NCI-H128 (cell line): ENCODE measurements around the gene IFNK.

Experiments used
- DNase-seq: peaks from one replicate; lab custom pipeline; 2025; ENCODE audit not compliant: unreplicated experiment; lab: John Stamatoyannopoulos, UW

The IFNK gene

DNA sequence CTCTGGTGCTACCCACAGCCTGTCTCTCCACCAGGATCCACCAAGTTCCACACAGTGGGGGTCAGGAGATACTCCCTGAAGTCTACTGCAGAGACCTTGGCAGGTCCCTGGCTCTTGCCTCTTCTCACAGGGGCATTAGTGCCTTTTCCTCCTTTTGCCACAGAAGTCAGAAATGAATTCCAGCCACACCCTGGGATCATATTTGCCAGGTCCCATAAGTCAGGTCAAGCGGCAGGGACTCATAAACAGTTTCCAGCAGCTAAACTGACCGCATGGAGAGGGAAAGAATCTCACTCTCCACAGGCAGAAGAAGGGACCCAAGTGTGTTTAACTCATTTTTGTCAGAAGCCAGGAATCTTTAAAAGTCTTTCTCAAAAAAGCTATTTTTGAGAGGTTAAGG lies 13.3 kb upstream of the IFNK start:
- no peak for DNase-seq

DNA sequence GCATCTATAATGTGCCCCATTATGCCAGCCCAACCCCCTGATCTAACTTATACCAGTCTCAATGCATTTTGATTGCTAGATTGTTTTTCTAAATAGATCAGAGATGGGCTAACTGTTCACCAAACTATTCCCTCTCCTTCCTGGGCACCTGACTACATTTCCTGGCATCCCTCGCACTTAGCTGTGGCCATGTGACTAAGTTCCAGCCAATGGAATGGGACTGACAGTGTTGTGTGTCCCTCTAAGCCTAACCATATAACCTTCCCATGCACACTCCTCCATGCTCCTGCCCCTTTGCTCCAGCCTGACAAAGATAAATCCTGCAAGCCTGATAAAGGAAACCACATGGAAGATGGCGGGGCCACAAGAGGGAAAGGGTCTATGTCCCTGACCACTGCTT lies 12.3 kb upstream of the IFNK start:
- DNase-seq = no peak

DNA sequence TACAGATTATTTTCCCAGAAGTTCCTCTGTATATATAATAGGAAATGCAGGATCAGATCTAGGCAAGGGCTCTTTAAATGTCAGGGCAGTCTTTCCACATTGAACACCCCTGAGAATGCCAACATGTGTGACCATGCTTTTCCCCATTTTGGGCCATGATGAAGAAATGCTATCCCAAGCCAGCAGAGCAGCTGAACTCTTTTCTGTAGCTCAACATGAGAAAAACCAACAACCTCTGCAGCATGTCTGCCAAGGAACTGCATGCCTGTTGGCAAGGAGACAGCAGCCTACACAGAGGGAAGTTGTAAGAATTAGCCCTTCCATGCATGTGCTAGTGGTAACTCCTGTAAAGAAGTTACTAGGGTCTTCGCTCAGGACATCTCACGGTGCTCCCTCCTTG lies 9.5 kb upstream of the IFNK start:
- DNase-seq = no peak

DNA sequence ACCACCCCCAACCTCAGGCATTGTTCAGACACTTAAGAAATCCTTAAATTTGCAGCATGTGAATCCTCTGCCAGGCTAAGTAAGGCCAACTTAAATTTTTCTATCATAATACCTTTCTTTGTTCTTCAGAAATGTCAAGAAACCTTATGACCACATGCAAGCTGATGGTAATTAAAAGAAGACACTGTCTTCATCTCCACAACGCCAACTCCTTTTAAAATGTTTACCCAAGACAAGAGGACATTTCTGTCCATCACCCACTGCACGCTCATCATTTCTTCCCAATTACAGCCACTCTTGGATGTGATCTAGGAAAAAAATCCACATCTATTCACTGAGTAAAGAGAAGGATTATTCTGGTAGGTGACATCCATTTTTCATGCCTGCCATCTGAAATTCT lies 6.1 kb upstream of the IFNK start:
- no peak for DNase-seq

DNA sequence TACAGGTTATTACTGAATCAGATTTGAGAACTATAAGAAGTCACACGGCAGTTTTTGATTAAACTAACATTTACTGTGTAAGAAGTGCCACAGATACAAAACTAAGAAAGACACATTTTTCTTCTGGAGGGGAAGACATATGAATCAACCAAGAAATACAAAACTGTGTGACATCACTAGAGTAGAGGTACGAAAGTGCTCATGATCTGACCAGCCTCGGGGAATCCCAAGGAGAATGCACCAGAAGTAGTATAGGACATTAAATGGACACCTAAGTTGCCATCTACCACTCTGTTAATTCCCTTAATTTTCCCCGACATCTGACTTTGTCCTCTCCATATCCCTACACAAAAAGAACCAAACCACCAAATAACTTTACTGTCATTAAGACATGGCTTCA lies 5.3 kb upstream of the IFNK start:
- DNase-seq = no peak

DNA sequence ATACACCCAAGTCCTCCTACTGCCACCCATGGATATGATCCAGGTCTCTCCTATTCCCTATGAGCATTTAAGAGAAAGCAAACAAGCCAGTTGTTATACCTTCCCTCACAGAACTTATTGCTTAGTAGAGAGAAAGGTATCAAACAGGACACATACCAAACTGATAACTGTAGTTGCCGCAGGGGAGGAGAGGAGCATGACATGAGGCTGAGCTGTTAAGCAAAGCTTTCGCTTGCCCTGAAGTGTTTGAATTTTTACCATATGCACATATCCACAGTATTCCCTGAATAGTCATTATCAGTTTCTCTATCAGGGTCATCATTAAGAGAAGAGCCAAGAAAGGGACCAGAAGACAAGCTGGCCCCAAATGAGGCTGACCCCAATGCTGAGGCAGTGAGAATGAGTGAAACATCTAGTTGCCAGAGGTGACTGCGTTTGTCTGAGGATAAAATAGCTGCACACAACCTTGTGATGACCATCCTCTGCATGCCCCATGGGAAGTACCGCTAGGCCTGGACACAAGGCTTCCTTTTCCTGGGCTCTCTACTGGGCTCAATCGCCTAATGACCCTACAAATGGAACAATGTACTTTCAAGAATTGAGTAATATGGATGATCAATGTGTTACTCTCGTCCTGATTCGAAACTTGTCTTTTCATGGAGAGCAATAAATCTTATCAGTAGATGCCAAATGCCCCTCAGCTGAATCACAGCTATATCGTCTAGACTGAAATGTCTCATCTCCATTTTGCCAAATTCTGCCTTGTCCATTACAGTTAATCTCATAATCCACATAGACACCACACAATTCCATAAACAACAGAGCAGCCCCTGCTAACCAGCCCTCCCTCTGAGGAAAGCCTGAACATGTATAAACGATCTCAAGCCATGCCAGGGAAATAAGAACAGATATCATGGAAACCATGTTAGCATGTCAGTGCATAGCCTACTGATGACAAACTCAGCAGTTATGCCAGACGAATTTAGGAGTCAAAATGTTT lies 4.3 kb upstream of the IFNK start:
- no peak for DNase-seq

DNA sequence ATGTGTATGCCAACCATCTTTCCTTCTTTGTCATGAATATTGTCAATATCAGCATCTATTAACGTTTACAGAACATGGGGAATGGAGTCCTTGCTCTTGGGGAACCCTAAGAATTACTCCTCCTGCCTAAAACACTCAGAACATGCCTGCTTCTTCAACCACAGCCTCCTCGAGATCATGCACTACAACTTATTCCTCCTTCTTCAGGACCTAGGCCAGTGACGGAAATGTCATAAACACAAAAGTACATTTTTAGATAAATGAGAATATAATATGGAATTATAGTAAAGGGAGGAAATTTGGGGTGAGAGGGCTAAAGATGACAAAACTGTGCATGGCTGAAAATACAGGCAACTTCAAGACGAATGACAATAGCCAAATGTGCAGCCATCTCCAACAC lies 3.1 kb upstream of the IFNK start:
- DNase-seq = no peak

DNA sequence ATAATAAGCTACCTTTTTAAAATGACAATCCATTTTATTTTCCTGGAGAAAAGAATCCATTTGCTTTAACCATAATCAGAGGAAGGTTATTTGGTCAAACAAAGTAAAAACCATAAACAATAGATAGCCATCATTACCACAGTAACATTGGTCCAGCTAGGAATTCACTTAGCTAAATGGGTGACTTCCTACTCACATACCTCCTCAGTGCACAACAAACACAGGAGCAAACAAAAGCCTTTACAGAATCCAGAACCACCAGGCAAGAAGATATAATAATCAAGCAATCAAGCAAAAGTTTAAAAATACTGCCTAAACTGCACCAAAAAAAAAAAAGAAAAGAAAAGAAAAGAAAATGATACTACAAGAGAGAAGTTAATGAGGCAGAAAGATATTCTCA lies 949 bp upstream of the IFNK start:
- DNase-seq = no peak

DNA sequence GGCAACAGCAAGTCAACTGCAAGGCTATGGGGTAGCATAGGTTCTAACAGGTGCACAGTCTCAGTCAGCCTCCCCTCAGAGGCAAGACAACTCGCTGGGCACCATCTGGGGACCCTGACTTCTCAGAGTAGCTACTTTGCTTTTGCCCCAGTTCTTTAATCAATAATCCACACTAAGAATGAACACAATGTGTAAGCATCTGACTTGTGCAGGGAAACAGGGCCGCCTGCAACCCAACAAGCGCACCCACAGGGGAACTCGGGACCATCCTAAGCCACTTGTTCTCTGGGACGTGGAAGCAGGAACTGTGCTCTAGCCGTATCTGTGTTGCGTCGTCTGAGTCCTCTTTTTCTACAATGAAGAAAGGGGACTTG lies 3.6 kb downstream of the IFNK start:
- no peak for DNase-seq

DNA sequence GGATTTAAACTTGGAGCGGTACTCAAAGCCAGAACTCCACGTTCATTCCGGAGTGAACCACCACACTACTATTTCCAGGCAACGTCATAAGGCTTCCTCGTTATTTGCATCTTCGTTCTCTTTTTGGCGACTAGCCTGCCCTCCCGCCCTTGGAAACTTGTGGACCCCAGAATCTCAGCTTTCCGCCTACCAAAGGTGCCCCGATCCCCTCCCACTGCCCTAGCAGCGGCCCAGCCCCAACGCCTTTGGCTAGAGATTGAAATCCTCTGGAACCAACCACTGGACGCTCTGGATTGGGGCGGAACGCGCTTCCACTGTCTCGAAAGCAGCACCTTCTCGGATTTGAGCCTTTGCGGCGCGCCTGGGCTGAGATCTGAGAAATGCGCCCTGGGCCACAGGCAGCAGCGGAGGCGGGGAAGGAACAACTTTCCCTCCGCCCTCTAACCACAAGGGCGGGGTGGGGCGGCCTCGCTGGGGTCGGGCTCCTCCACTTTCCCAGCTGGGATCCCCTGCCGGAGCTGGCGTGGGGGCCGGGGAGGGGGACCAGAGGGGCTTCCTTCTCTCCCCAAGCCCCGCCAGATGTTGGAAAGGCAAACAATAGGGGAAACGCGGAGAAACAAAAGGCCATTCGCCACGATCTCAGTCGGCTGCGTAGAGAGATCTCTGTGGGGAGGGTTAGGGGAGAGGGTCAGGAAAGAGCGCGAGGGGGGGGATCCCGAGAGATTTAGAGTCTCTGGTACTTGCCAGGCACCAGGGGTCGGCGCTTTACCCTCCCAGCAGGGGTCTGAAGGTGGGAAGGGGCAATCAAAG lies 4.2 kb downstream of the IFNK start:
- no peak for DNase-seq

DNA sequence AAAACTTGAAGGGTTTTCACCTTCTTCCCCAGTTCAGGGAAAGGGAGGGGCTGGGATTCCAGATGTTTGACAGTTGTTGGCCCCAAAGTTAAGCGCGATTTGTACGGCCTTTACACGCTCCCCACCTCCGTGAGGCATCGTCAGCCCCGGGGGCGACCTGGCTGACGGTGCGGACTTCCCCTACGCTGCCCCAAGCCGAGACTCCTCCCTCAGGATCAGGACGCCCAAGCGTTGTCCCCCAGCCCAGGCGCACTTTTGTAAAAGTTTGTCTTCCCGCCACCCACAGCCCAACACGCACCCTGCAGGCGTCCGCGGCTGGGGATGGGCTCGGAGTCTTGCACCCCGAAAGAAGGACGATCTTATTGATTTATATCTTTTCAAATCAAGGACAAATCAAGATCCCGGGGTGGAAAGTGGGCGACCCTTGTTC lies 4.8 kb downstream of the IFNK start:
- no peak for DNase-seq

DNA sequence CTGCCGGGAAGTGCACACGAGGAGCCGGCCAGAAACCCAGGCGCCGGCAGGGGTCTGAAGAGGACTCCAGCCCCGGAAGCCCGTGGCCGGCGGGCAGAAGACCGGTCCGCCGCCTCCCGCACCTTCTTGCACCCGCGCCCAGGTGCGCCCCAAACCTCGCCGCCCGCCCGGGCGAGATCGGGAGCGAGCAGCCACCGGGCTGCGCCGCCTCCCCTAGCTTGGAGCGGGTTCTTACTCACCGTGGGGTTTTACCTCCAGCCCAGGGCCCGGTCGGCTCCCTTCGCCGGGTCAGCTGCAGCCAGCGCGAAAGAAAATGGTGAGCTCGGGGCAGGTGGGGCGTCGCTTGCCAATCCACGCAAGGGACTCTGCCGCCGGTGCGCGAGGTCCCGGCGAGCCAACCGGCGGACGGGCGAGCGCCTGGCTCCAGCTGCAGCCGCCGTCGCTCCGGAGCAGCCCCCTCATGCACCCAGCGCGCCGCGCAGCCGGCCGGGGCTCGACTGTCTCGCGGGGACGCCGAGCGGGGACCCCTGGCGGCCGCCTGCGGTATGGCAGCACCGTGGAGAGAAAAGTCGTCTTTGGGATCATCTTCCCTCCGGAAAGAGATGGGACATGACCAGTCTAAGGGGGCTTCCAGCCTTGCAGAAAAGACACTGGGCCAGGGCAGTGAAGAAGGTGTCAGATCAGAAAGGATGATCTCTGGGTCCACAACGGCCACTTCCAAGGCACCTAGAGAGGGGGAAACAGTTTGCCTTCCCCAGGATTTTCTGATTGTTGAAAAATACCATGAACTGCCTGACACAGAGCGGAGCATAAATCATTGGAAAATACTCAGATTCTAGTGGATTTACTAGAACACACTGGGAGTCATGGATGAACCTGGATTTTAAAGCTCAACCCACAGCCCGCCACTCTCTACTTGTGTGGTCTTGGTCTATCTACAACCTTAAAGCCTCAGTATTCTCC lies 5.5 kb downstream of the IFNK start, which contains the start of gene MOB3B:
Gene MOB3B, minus strand, starts transcription at position 499 of the 963 bp plus-strand sequence. CDS start 74,264 bp downstream, outside the sequence.
- no peak for DNase-seq

DNA sequence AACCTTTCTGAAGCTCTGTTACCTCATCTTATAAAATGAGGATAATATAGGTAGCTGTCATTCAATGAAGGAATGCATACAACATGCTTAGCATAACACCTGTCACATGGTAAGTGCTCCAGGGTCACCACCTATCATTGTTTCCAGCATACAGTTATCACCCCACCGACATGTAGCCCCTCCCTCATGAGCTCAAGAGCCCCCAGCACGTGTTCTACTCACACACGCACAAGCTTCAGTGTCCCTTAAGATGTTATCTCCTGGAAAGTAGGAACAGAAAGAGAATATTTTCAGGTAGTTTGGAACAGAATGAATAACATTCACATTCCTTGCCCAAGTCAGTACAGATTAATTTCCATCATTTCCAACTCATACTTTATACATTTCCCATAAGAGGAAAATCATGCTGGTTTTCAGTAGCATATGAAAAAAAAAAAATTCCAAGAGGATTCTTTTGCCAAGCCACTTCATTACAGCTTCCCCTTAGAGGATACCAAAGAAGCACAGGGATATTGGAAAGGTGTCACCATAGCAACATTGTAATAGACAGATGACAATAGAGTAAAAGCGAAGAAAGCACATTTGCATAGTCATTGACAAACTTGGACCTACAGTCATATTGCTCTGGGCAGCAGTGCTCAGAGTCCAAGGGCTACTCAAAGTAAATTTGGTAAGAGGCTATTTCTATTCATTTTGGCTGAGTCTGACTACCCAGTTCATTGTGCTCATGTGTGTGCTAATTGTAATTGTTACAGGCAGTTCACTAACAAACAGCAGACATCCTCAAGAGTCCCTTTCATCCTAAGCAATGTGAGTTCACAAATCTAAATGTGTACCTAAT lies 7.0 kb downstream of the IFNK start:
- no peak for DNase-seq

DNA sequence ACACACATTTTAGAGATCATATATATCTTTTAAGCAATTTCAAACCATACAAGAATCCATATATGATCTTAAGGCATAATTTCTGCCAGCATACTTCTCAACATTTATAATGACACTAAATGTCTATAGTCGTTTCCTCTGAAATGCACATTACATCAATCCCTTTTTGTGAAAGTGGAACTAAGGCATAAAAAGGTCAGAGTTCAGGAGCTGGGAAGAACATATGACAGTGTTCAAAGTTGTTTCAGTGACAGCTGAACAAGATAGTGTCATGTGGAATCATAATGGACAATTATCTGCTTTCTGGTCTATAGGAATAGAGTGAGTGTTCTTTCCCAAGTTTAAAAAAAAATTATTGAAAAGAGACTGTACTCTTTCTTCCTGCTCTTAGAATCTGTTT lies 8.0 kb downstream of the IFNK start:
- no peak for DNase-seq

DNA sequence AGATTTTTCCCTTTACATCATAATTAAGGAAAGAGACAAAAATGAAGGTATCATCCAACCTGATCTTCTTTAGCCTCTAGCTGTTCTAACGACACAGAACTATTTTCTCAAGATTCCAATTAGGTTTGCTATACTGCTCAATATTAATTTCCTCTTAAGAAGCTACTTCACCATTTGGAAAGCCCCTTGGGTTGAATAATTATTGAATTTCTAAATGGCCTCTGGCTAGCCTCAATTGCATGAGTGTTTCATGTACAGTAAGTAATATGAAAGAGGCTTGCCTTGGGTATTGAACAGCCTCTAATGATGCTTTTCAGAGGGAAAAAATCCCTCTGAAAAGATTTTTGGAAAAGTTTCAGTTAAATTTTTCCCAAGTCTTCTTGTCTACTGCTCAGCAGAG lies 9.2 kb downstream of the IFNK start:
- no peak for DNase-seq

DNA sequence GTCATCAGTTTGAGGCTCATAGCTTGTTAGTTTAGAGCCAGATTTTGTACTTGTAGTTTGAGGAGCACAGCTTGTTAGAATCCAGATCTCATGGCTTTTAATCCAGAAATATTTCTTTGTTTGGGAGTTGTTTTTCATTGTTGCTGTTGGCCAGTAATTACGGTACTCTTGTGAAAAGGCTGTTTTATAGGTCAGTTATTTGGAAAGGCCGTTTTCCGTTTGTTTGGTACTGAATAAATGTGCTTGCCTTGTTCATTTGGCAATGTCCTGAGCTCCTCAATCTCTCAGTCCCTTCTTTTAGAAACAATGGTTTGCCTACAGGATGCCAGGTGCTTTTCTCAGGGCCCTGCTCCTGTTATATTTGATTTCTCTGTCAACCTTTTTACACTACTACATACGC lies 10.0 kb downstream of the IFNK start:
- DNase-seq = no peak

DNA sequence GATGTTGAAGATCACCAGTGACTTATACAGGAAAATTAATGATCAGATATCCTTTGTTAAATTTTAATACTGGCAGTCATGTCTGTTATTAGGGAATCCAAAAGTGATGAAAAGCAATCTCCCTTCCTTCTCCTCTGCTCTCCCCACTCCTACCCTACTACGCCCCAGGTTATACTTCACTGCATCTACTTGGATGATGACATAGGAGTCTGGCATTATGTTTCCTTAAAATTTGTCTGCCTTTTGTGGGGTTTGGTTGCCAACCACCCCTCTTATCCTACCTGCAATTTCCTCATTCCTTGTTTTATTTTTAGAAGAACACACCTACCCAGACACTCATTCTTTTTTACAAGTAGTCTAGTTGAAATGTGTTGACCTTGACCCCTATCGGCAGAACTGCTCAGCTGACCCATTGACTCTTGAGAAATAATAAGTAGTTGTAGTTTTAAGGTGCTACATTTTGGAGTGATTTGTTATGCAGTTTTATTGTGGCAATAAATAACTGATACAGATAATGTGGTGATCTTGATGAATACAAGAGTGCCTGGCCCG lies 10.6 kb downstream of the IFNK start:
- DNase-seq = no peak

DNA sequence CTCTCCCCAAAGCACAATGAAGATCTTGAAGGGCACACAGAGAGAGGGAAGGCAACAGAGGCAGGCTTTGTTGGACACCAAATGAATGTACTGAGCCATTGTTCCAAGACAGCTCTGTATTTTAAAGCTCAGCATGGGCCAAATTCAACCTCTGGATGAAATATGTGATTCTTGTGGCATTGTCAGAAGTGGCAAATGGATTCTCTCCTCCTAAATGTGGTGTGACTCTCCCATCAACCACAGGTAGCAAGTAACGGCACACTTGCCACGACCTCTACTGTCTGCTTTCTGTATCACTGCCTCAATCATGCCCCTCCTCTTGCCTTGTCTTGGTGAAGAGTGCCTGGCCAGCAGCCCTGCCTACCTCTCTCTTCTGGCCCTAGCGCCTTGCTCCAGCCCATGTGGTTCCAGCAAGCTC lies 11.6 kb downstream of the IFNK start:
- DNase-seq = no peak

DNA sequence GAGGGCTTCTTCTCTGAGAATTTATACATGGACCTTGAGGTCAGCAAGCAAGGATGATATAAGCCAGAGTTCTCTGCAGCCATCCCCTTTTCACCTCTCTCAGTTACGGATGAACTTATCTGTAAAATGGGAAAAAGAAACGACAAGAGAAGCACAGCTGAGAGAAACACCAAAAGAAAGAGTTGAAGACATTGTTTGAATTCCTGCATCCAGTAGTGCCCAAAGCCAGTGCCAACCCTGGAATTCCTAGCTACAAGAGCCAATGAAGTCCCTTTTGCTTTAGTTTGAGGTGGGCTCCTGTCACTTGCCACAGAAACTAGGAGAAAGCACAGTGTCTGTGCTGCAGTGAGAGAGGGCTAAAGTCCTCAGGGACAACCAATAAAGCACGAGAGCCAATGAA lies 12.1 kb downstream of the IFNK start:
- no peak for DNase-seq

DNA sequence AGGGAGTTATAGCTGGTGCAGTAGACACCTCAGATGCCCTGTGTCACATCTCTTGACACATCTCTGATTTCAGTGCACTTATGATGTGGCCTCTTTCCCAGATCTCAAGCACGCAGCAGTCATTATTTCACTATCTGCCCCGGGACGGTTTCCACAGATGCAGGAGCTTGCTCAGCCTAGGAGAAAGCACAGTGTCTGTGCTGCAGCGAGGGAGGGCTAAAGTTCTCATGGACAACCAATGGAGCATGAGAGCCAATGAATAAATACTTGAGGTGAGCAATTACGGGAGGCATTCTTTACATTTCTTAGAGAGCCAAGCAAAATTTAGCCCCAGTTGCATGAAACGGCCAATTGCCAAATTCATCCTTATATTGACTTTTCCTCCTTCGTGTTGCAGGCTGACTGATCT lies 12.9 kb downstream of the IFNK start:
- DNase-seq = no peak
